Measurements from ENCODE around the gene SSPN.

SSPN gene

DNA sequence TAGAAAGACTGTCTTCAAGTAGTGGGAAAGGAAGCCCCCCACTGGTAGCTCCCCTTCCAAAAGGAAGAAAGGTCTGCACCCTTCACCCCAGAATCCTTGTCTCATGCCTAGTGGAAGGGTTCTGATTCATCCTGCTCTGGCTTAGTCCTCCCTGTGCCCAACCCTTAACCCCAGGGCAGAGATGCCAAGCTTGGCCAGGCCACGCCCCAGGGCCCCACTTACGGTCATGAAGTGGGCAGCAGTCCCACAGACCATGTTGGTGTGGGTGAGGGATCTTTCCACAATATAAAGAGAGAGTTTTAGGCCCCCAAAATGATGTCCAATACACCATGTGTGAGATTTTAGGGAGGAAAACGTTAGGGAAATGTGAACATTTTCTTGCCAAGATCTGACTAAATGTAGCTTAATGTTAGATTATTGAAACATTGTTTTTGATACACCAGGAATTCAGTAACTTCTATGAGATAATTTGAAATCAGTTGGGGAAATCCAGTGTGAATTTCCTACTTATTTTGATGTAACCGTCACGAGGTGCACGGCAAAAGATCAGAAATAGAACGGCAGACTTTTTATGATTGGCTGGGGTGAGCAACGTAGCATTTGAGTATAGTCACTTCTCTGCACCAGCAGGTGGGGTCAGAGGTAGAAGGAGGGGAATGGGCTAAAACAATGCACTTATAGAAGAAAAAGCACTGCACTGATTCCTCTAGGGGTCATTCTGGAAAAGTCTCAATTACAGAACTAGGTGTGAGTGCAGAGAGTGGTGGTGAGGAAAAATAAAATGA lies 8.2 kb upstream of the SSPN start:
- DNase-seq (ENCODE audit: low spot score) = no peak
- H3K79me1 ChIP-seq (ENCODE audit: low read depth, low read length) = no peaks in the 10 kb centered on the region
- H3K4me1 ChIP-seq (ENCODE audit: control insufficient read depth in 2 of 2, insufficient read depth in 1 of 2, low read depth in 1 of 2, low read length in 2 of 2) = peaks cover 0 to 2% of the 10 kb centered on the region in 2 donors
- no peak overlapping the region for H4K8ac ChIP-seq (ENCODE audit: low read depth, low read length)
- H3K9me3 ChIP-seq (replicated peaks in 1 of 2; ENCODE audit: control insufficient read depth in 2 of 2, insufficient read depth in 1 of 2, low read depth in 1 of 2, low read length in 2 of 2) = no peaks in the 10 kb centered on the region
- no peaks in the 10 kb centered on the region for H3K36me3 ChIP-seq (replicated peaks in 1 of 2; ENCODE audit: control insufficient read depth in 2 of 2, insufficient read depth in 2 of 2, low read length in 2 of 2)
- H2BK5ac ChIP-seq (ENCODE audit: low read length) = no peak overlapping the region
- no peak overlapping the region for H3K4me3 ChIP-seq (ENCODE audit: low read length in 2 of 2)
- no peak overlapping the region for H4K91ac ChIP-seq (ENCODE audit: low read depth, low read length, poor library complexity)
- no peak overlapping the region for H3K14ac ChIP-seq (ENCODE audit: low read length)
- WGBS, 2 donors (ENCODE audit: extremely low coverage in 2 of 2, insufficient read length in 2 of 2, insufficient replicate concordance in 1 of 2) = no CpG with 5 or more reads among the region's 8 CpGs
- no peak overlapping the region for H2BK12ac ChIP-seq (ENCODE audit: low read length)
- H2AFZ ChIP-seq (ENCODE audit: low read length) = no peak overlapping the region
- H3K18ac ChIP-seq (ENCODE audit: low read length) = no peak overlapping the region
- no peak overlapping the region for H3K4me2 ChIP-seq (ENCODE audit: insufficient read depth, low read length, poor library complexity, severe bottlenecking)
- no peak overlapping the region for H2AK5ac ChIP-seq (ENCODE audit: low read depth, low read length)
- no peaks in the 10 kb centered on the region for H3K27me3 ChIP-seq (ENCODE audit: control insufficient read depth in 3 of 3, insufficient read depth in 3 of 3, low read depth in 1 of 3, low read length in 3 of 3)
- no peak overlapping the region for H3K9ac ChIP-seq (ENCODE audit: low read depth, low read length, poor library complexity)
- H2BK120ac ChIP-seq (ENCODE audit: low read depth, low read length) = no peak overlapping the region
- H2BK15ac ChIP-seq (ENCODE audit: low read length) = no peak overlapping the region
- no peak overlapping the region for H3K27ac ChIP-seq (replicated peaks; ENCODE audit: low read length)
- H3K23ac ChIP-seq (ENCODE audit: low read depth, low read length, poor library complexity) = no peak overlapping the region
- H3K4ac ChIP-seq (ENCODE audit: low read length) = no peak overlapping the region

DNA sequence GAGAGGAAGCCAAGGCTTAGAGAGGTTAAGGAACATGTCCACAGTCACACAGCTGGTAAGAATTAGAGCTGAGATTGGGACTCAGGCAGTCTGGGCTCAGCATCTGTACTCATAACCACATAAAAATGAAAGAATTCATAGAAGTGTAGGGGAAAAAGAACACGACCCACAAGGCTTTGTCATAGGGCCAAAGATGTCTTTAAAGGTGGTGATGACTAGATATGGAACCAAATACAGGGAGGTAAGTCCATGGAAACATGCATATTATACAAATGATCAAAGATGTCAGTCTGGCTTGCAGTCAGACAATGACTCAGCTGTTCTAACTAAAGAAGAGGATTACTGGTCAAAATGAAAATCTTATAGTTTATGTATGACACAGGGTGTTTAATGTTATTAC lies 7.2 kb upstream of the SSPN start:
- Histone ChIP-seq H3K4ac (ENCODE audit: low read length) (no peak overlapping the region), H2AK5ac (ENCODE audit: low read depth, low read length) (no peak overlapping the region), H3K4me1 (ENCODE audit: control insufficient read depth in 2 of 2, insufficient read depth in 1 of 2, low read depth in 1 of 2, low read length in 2 of 2) (peaks cover 0 to 2% of the 10 kb centered on the region in 2 donors), H3K23ac (ENCODE audit: low read depth, low read length, poor library complexity) (no peak overlapping the region), H3K4me2 (ENCODE audit: insufficient read depth, low read length, poor library complexity, severe bottlenecking) (no peak overlapping the region), H3K9me3 (replicated peaks in 1 of 2; ENCODE audit: control insufficient read depth in 2 of 2, insufficient read depth in 1 of 2, low read depth in 1 of 2, low read length in 2 of 2) (no peaks in the 10 kb centered on the region), H3K27me3 (ENCODE audit: control insufficient read depth in 3 of 3, insufficient read depth in 3 of 3, low read depth in 1 of 3, low read length in 3 of 3) (no peaks in the 10 kb centered on the region), H2AFZ (ENCODE audit: low read length) (no peak overlapping the region), H2BK5ac (ENCODE audit: low read length) (no peak overlapping the region), H3K79me1 (ENCODE audit: low read depth, low read length) (no peaks in the 10 kb centered on the region), H3K4me3 (ENCODE audit: low read length in 2 of 2) (no peak overlapping the region), H4K8ac (ENCODE audit: low read depth, low read length) (no peak overlapping the region), H3K14ac (ENCODE audit: low read length) (no peak overlapping the region), H3K27ac (replicated peaks; ENCODE audit: low read length) (no peak overlapping the region), H4K91ac (ENCODE audit: low read depth, low read length, poor library complexity) (no peak overlapping the region), H3K18ac (ENCODE audit: low read length) (no peak overlapping the region), H2BK120ac (ENCODE audit: low read depth, low read length) (no peak overlapping the region), H2BK15ac (ENCODE audit: low read length) (no peak overlapping the region), H3K9ac (ENCODE audit: low read depth, low read length, poor library complexity) (no peak overlapping the region), H3K36me3 (replicated peaks in 1 of 2; ENCODE audit: control insufficient read depth in 2 of 2, insufficient read depth in 2 of 2, low read length in 2 of 2) (no peaks in the 10 kb centered on the region), H2BK12ac (ENCODE audit: low read length) (no peak overlapping the region)
- no CpG with 5 or more reads among the region's 1 CpG for WGBS, 2 donors (ENCODE audit: extremely low coverage in 2 of 2, insufficient read length in 2 of 2, insufficient replicate concordance in 1 of 2)
- DNase-seq (ENCODE audit: low spot score) = no peak

DNA sequence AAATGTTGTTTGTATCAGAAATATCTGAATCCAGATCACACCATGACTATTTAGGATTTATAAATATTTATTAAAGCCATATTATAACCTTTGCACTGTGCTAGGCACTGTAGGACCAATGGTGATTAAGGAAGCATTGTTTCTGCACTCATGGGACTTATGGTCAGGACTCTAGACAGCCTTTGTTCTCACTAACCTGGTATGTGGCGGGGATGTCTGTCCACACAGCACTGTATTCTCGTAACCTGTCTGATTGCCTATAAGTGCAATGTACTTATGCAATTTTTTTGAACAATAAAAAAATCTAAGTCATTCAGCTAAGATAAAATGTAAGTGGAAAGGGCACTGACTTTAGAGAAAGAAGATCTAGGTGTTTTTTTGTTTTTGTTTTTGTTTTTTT lies 6.7 kb upstream of the SSPN start:
- Histone ChIP-seq H3K23ac (ENCODE audit: low read depth, low read length, poor library complexity) (no peak overlapping the region), H4K91ac (ENCODE audit: low read depth, low read length, poor library complexity) (no peak overlapping the region), H3K4me2 (ENCODE audit: insufficient read depth, low read length, poor library complexity, severe bottlenecking) (no peak overlapping the region), H2AK5ac (ENCODE audit: low read depth, low read length) (no peak overlapping the region), H3K9me3 (replicated peaks in 1 of 2; ENCODE audit: control insufficient read depth in 2 of 2, insufficient read depth in 1 of 2, low read depth in 1 of 2, low read length in 2 of 2) (no peaks in the 10 kb centered on the region), H2BK15ac (ENCODE audit: low read length) (no peak overlapping the region), H3K79me1 (ENCODE audit: low read depth, low read length) (no peaks in the 10 kb centered on the region), H2BK12ac (ENCODE audit: low read length) (no peak overlapping the region), H4K8ac (ENCODE audit: low read depth, low read length) (no peak overlapping the region), H2BK120ac (ENCODE audit: low read depth, low read length) (no peak overlapping the region), H2BK5ac (ENCODE audit: low read length) (no peak overlapping the region), H3K9ac (ENCODE audit: low read depth, low read length, poor library complexity) (no peak overlapping the region), H3K27ac (replicated peaks; ENCODE audit: low read length) (no peak overlapping the region), H3K27me3 (ENCODE audit: control insufficient read depth in 3 of 3, insufficient read depth in 3 of 3, low read depth in 1 of 3, low read length in 3 of 3) (peaks cover 0 to 2% (median 0%) of the 10 kb centered on the region in 3 experiments), H3K4me1 (ENCODE audit: control insufficient read depth in 2 of 2, insufficient read depth in 1 of 2, low read depth in 1 of 2, low read length in 2 of 2) (peaks cover 0 to 2% of the 10 kb centered on the region in 2 donors), H2AFZ (ENCODE audit: low read length) (no peak overlapping the region), H3K14ac (ENCODE audit: low read length) (no peak overlapping the region), H3K36me3 (replicated peaks in 1 of 2; ENCODE audit: control insufficient read depth in 2 of 2, insufficient read depth in 2 of 2, low read length in 2 of 2) (no peaks in the 10 kb centered on the region), H3K4me3 (ENCODE audit: low read length in 2 of 2) (no peak overlapping the region), H3K18ac (ENCODE audit: low read length) (no peak overlapping the region), H3K4ac (ENCODE audit: low read length) (no peak overlapping the region)
- no CpG with 5 or more reads among the region's 2 CpGs for WGBS, 2 donors (ENCODE audit: extremely low coverage in 2 of 2, insufficient read length in 2 of 2, insufficient replicate concordance in 1 of 2)
- DNase-seq (ENCODE audit: low spot score) = no peak

DNA sequence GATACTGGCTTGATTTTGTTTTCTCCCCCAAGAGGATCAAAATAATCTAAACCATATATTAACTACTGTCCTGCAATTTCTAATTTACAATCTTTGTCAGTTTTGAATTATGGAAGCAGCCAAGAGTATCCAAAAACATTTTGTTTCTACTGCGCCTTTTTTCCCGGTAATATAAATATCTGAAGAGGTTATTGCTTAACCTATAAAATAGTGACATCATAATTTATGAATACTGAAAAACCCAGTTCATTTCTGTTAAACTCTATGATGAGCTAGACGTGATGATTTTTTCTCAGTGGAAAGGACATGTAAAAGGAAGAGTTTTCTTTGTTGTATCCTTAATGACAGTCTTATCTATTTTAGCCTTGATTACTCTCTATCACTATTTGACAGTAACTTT lies 3.2 kb upstream of the SSPN start:
- Histone ChIP-seq H2AK5ac (ENCODE audit: low read depth, low read length) (no peak overlapping the region), H3K4ac (ENCODE audit: low read length) (no peak overlapping the region), H3K27ac (replicated peaks; ENCODE audit: low read length) (no peak overlapping the region), H2BK5ac (ENCODE audit: low read length) (no peak overlapping the region), H2AFZ (ENCODE audit: low read length) (no peak overlapping the region), H3K4me3 (ENCODE audit: low read length in 2 of 2) (no peak overlapping the region), H3K4me2 (ENCODE audit: insufficient read depth, low read length, poor library complexity, severe bottlenecking) (no peak overlapping the region), H3K14ac (ENCODE audit: low read length) (no peak overlapping the region), H3K27me3 (ENCODE audit: control insufficient read depth in 3 of 3, insufficient read depth in 3 of 3, low read depth in 1 of 3, low read length in 3 of 3) (peaks cover 0 to 24% (median 2%) of the 10 kb centered on the region in 3 experiments), H3K9me3 (replicated peaks in 1 of 2; ENCODE audit: control insufficient read depth in 2 of 2, insufficient read depth in 1 of 2, low read depth in 1 of 2, low read length in 2 of 2) (no peaks in the 10 kb centered on the region), H3K9ac (ENCODE audit: low read depth, low read length, poor library complexity) (no peak overlapping the region), H3K36me3 (replicated peaks in 1 of 2; ENCODE audit: control insufficient read depth in 2 of 2, insufficient read depth in 2 of 2, low read length in 2 of 2) (no peaks in the 10 kb centered on the region), H2BK120ac (ENCODE audit: low read depth, low read length) (no peak overlapping the region), H3K18ac (ENCODE audit: low read length) (no peak overlapping the region), H2BK12ac (ENCODE audit: low read length) (no peak overlapping the region), H3K23ac (ENCODE audit: low read depth, low read length, poor library complexity) (no peak overlapping the region), H3K4me1 (ENCODE audit: control insufficient read depth in 2 of 2, insufficient read depth in 1 of 2, low read depth in 1 of 2, low read length in 2 of 2) (peaks cover 0 to 7% of the 10 kb centered on the region in 2 donors), H4K8ac (ENCODE audit: low read depth, low read length) (no peak overlapping the region), H4K91ac (ENCODE audit: low read depth, low read length, poor library complexity) (no peak overlapping the region), H2BK15ac (ENCODE audit: low read length) (no peak overlapping the region), H3K79me1 (ENCODE audit: low read depth, low read length) (no peaks in the 10 kb centered on the region)
- no CpG with 5 or more reads among the region's 3 CpGs for WGBS, 2 donors (ENCODE audit: extremely low coverage in 2 of 2, insufficient read length in 2 of 2, insufficient replicate concordance in 1 of 2)
- no peak for DNase-seq (ENCODE audit: low spot score)

All from neuronal stem cell (in vitro differentiated cells).